ENCODE results near the gene LRP3.

- TF ChIP-seq YY1 (IDR thresholded peaks at IDR 0.05; ENCODE audit: low read depth) (no peak), TAF1 (IDR thresholded peaks at IDR 0.05; ENCODE audit: low read depth) (no peak), EP300 (IDR thresholded peaks at IDR 0.05; ENCODE audit: borderline replicate concordance) (no peak), CEBPB (IDR thresholded peaks at IDR 0.05) (no peak), RAD21 (IDR thresholded peaks at IDR 0.05; ENCODE audit: low read depth) (no peak)
Measured at GRCh38 chr19:33251076-33251475, 56.9 kb downstream of the LRP3 start.

All from Ishikawa (cell line).